GM12878 (cell line): ENCODE measurements around the gene NCKAP5. TPM values are rescaled to one million over a fixed set of nuclear protein-coding genes. Genes with fewer than 3 reads are reported as not detected.

Experiments
- ATAC-seq: fragments of 200-7000 bp; cut with Tn5 transposase; 3 replicates; pipeline ENCODE4 v1.9.1; 2020; ENCODE audit warnings: mild to moderate bottlenecking, moderate library complexity
- BruUV-seq: library from RNA; stranded (reverse); fragments of 400-500 nt; replicated peaks from 2 replicates; lab custom pipeline; 2021; lab: Mats Ljungman, UMichigan
- CTCF ChIA-PET: fragments of 300-600 bp; sonication (Branson Sonifier 250); formaldehyde crosslinking; extraction: SDS; loops from one replicate; lab custom pipeline; 2021; ENCODE audit warnings: inconsistent platforms; lab: Yijun Ruan, JAX
- POLR2A ChIA-PET: fragments of 350-600 bp; formaldehyde crosslinking; extraction: SDS; loops from one replicate; lab custom pipeline; 2021; ENCODE audit warnings: inconsistent platforms; lab: Charles Lee
- RAD21 ChIA-PET: fragments of 300-600 bp; sonication (Branson Sonifier 250); formaldehyde crosslinking; loops from one replicate; lab custom pipeline; 2023; ENCODE audit warnings: antibody characterized with exemption; ENCODE audit not compliant: unreplicated experiment; lab: Charles Lee
- SMC1A ChIA-PET: fragments of 300-600 bp; sonication (Branson Sonifier 250); formaldehyde crosslinking; loops from one replicate; lab custom pipeline; 2023; ENCODE audit not compliant: unreplicated experiment, uncharacterized antibody; lab: Charles Lee
- DNase-seq: peaks from one replicate; pipeline ENCODE4 v3.0.0-alpha.2; 2011; ENCODE audit warnings: low read depth, low spot score
- FAIRE-seq: peaks from 3 replicates; lab custom pipeline; 2011; peaks lifted over from hg19 to GRCh38; lab: Jason Lieb, UNC
- H2AFZ ChIP-seq: 2 replicates; pipeline ENCODE4 v1.6.0; 2011; ENCODE audit warnings: low read depth, low read length, control low read depth; ENCODE audit not compliant: control insufficient read depth
- H3K27ac ChIP-seq: 2 replicates; pipeline ENCODE4 v1.5.1; 2011; ENCODE audit warnings: control low read depth; ENCODE audit not compliant: control insufficient read depth, insufficient read depth
- H3K27me3 ChIP-seq, 2 experiments: replicated peaks in 1 of 2; 2 replicates each; pipeline versions ENCODE4 v1.6.0 to v1.6.1; 2011; ENCODE audit warnings: low read length in 1 of 2; ENCODE audit not compliant: control insufficient read depth in 2 of 2, insufficient read depth in 2 of 2
- H3K36me3 ChIP-seq, 2 experiments: 2 replicates each; pipeline ENCODE4 v1.5.1; 2011; ENCODE audit warnings: low read length in 1 of 2; ENCODE audit not compliant: control insufficient read depth in 2 of 2, insufficient read depth in 2 of 2
- H3K4me1 ChIP-seq: 2 replicates; pipeline ENCODE4 v1.6.1; 2011; ENCODE audit warnings: mild to moderate bottlenecking, low read length, moderate library complexity, mixed read lengths; ENCODE audit not compliant: control insufficient read depth, insufficient read depth
- H3K4me2 ChIP-seq: 2 replicates; pipeline ENCODE4 v1.6.0; 2011; ENCODE audit warnings: control low read depth; ENCODE audit not compliant: control insufficient read depth, insufficient read depth
- H3K4me3 ChIP-seq: fragments of 200-600 bp; sonication (generic); 2 replicates; pipeline ENCODE4 v1.5.1; 2016
- H3K79me2 ChIP-seq: 2 replicates; pipeline ENCODE4 v1.6.0; 2011; ENCODE audit warnings: low read length; ENCODE audit not compliant: control insufficient read depth, insufficient read depth
- H3K9ac ChIP-seq: 2 replicates; pipeline ENCODE4 v1.8.0; 2011; ENCODE audit warnings: low read length, control low read depth, mixed read lengths; ENCODE audit not compliant: control insufficient read depth, insufficient read depth
- H3K9me3 ChIP-seq: replicated peaks from 3 replicates; pipeline ENCODE4 v1.5.1; 2011; ENCODE audit warnings: mild to moderate bottlenecking, low read length; ENCODE audit not compliant: control insufficient read depth, insufficient read depth
- H4K20me1 ChIP-seq: 2 replicates; pipeline ENCODE4 v1.6.0; 2011; ENCODE audit not compliant: control insufficient read depth, insufficient read depth
- ATF7 ChIP-seq: fragments of 450-650 bp; IDR thresholded peaks from 2 replicates; pipeline ENCODE4 v1.6.1; 2016; ENCODE audit warnings: low read depth, mild to moderate bottlenecking
- CBFB ChIP-seq: IDR thresholded peaks from 2 replicates; pipeline ENCODE4 v1.6.1; 2016; ENCODE audit warnings: antibody characterized with exemption, low read depth
- FOXM1 ChIP-seq: IDR thresholded peaks from 2 replicates; pipeline ENCODE4 v1.6.1; 2012; ENCODE audit warnings: low read depth, mild to moderate bottlenecking, inconsistent platforms, low read length, moderate library complexity
- HDAC2 ChIP-seq: fragments of 200-600 bp; sonication (generic); IDR thresholded peaks from 2 replicates; pipeline ENCODE4 v1.6.1; 2017
- IRF3 ChIP-seq: fragments of 450-650 bp; IDR thresholded peaks from 2 replicates; pipeline ENCODE4 v1.6.1; 2014; ENCODE audit warnings: mild to moderate bottlenecking
- LARP7 ChIP-seq: fragments of 450-650 bp; IDR thresholded peaks from 2 replicates; pipeline ENCODE4 v1.6.1; 2017; ENCODE audit warnings: mild to moderate bottlenecking
- PAX5 ChIP-seq: IDR thresholded peaks from 2 replicates; pipeline ENCODE4 v1.6.1; 2011; ENCODE audit warnings: low read depth, low read length, borderline replicate concordance
- SPI1 ChIP-seq: IDR thresholded peaks from 2 replicates; pipeline ENCODE4 v1.6.1; 2011; ENCODE audit warnings: low read depth, mild to moderate bottlenecking, low read length, moderate library complexity, borderline replicate concordance; ENCODE audit not compliant: insufficient read depth
- TARDBP ChIP-seq: IDR thresholded peaks from 2 replicates; pipeline ENCODE4 v1.6.1; 2016; ENCODE audit warnings: borderline replicate concordance
- ZNF592 ChIP-seq: fragments of 450-650 bp; IDR thresholded peaks from 2 replicates; pipeline ENCODE4 v1.6.1; 2017; ENCODE audit warnings: mild to moderate bottlenecking, moderate library complexity
- ZNF622 ChIP-seq: fragments of 450-650 bp; IDR thresholded peaks from 2 replicates; pipeline ENCODE4 v1.6.1; 2017; ENCODE audit warnings: mild to moderate bottlenecking, inconsistent platforms
- WGBS: methylation state at CpG from one replicate; pipeline ENCODE4 v1.1.6; 2016; ENCODE audit warnings: low lambda C conversion rate; ENCODE audit not compliant: insufficient replicate concordance, insufficient coverage; ENCODE audit errors: missing lambda C conversion rate; 5-methylcytosine and 5-hydroxymethylcytosine counted together
- in situ Hi-C: fragments of 300-500 bp; cut with MboI; formaldehyde crosslinking; loops from 9 replicates; pipeline ENCODE4 v1.14.3; 2018; ENCODE audit warnings: mixed read lengths
- intact Hi-C: fragments of 100-400 bp; cut with micrococcal nuclease; formaldehyde crosslinking; loops from one replicate; pipeline ENCODE4 v1.14.2; 2022; ENCODE audit not compliant: unreplicated experiment
- polyA plus RNA-seq, 11 experiments: library from polyadenylated mRNA; depleted of rRNA in 4 of 11; unstranded in 6 of 11; stranded (reverse) in 5 of 11; fragments of >200 nt; fragmentation: Nextera tagmentation in 4 of 11; fragmentation: Illumina TruSeq in 1 of 11; extraction: Ambion mirVana in 4 of 11; extraction: Trizol in 1 of 11; gene quantifications; 1 replicate in 1 of 11; 2 replicates in 10 of 11; pipeline versions ENCODE4 v1.2.1 to v1.2.3, GENCODE V29; 2011 to 2016; ENCODE audit warnings: inconsistent platforms in 2 of 11, missing spikeins in 2 of 11, low read depth in 1 of 11
- total RNA-seq, 4 experiments: library from RNA; depleted of rRNA in 3 of 4; stranded (reverse); fragments of >200 nt in 3 of 4; fragmentation: Illumina TruSeq in 1 of 4; extraction: Trizol in 1 of 4; gene quantifications; 2 replicates each; pipeline versions ENCODE4 v1.2.1 to v1.2.3, GENCODE V29; 2013 to 2021

NCKAP5 gene
- total and polyA plus RNA-seq, 10 of the 15 experiments (the other 5 are each of a cell fraction or from before 2014, with no cell fraction given): 0.06 to 0.44 (median 0.16) TPM

- Histone ChIP-seq H3K4me3 (no peak overlapping the region), H3K4me2 (no peak overlapping the region), H3K27me3 (no peaks in the 10 kb centered on the region), H3K9ac (no peak overlapping the region), H3K9me3 (no peaks in the 10 kb centered on the region), H3K4me1 (no peaks in the 10 kb centered on the region), H3K27ac (no peak overlapping the region), H4K20me1 (no peaks in the 10 kb centered on the region), H2AFZ (no peak overlapping the region), H3K36me3 (no peaks in the 10 kb centered on the region), H3K79me2 (no peaks in the 10 kb centered on the region)
- POLR2A ChIA-PET: no interaction called here
- DNase-seq (no peak), ATAC-seq (no peak), FAIRE-seq (no peak)
- intact Hi-C loops (no loop called here), in situ Hi-C loops (no loop called here)
- CTCF ChIA-PET: interaction anchor here (1.3 kb wide), 1 partner anchor 190 kb away, joined by 3 read pairs; no protein-coding TSS in a partner anchor
- SMC1A ChIA-PET: interaction anchor here (0.9 kb wide), 1 partner anchor 195 kb away, joined by 3 read pairs; no protein-coding TSS in a partner anchor
- RAD21 ChIA-PET: no interaction called here
- TF ChIP-seq FOXM1 (no peak), CBFB (no peak), ZNF592 (no peak), ATF7 (no peak), SPI1 (no peak), PAX5 (no peak), LARP7 (no peak), TARDBP (no peak), ZNF622 (no peak), IRF3 (no peak), HDAC2 (no peak)
- WGBS: 22% methylated on average over 3 of the region's 3 CpGs
- no TSS peak for BruUV-seq
Observed at GRCh38 chr2:133371286-133371685, 197.0 kb downstream of the NCKAP5 start.
